ENCODE data around the gene SENP8.
"Not testable (repeated sequence)": the region's sequence is repeated elsewhere in the genome, so short reads cannot be mapped to it uniquely, and the experiment has no call there.

SENP8 gene

GRCh38 chr15:72118017-72118978, at the start of gene SENP8, which contains the start of gene MYO9A:
Gene SENP8 (plus strand): TSS chr15:72118403. CDS start chr15:72139624, 21,221 bp downstream.
Gene MYO9A (minus strand): TSS chr15:72118150. CDS start chr15:72046563, 71,587 bp downstream.
- DNase-seq, result peak; percentile 79 to 98 (median 95)

- no peak for DNase-seq
Observed at GRCh38 chr15:72068856-72069255, 49.3 kb upstream of the SENP8 start.

- no peak for DNase-seq
Observed at GRCh38 chr15:72070817-72071447, 47.3 kb upstream of the SENP8 start.

GRCh38 chr15:72071448-72071825, 46.8 kb upstream of the SENP8 start:
- DNase-seq, result not testable (repeated sequence)

GRCh38 chr15:72074335-72075060, 43.7 kb upstream of the SENP8 start:
- no peak for DNase-seq

- DNase-seq, result no peak
Observed at GRCh38 chr15:72077950-72078349, 40.3 kb upstream of the SENP8 start.

- DNase-seq, result no peak
Observed at GRCh38 chr15:72078887-72079286, 39.3 kb upstream of the SENP8 start.

- DNase-seq, result no peak
Observed at GRCh38 chr15:72082176-72082575, 36.0 kb upstream of the SENP8 start.

- DNase-seq, result peak in 1 of 51 donors; percentile 3
Observed at GRCh38 chr15:72086010-72086697, 32.0 kb upstream of the SENP8 start.

GRCh38 chr15:72086920-72087648, 31.1 kb upstream of the SENP8 start:
- peak in 1 of 51 donors; percentile 21 for DNase-seq

- no peak for DNase-seq
Observed at GRCh38 chr15:72092006-72092405, 26.2 kb upstream of the SENP8 start.

GRCh38 chr15:72092691-72093090, 25.5 kb upstream of the SENP8 start:
- DNase-seq, result no peak

GRCh38 chr15:72096796-72097195, 21.4 kb upstream of the SENP8 start:
- DNase-seq, result no peak

- no peak for DNase-seq
Observed at GRCh38 chr15:72098040-72098439, 20.2 kb upstream of the SENP8 start.

GRCh38 chr15:72099155-72099554, 19.0 kb upstream of the SENP8 start:
- no peak for DNase-seq

GRCh38 chr15:72100551-72100950, 17.7 kb upstream of the SENP8 start:
- DNase-seq, result not testable (repeated sequence)

- no peak for DNase-seq
Observed at GRCh38 chr15:72105111-72105510, 13.1 kb upstream of the SENP8 start.

GRCh38 chr15:72106068-72106467, 12.1 kb upstream of the SENP8 start:
- no peak for DNase-seq

GRCh38 chr15:72110355-72110754, 7.8 kb upstream of the SENP8 start:
- DNase-seq, result no peak

GRCh38 chr15:72112116-72112515, 6.1 kb upstream of the SENP8 start:
- DNase-seq, result no peak

- no peak for DNase-seq
Observed at GRCh38 chr15:72112805-72113204, 5.4 kb upstream of the SENP8 start.
